Measurements from ENCODE around the gene STK10. TPM values are rescaled to one million over a fixed set of nuclear protein-coding genes. Genes with fewer than 3 reads are reported as not detected.
A peak's percentile ranks its signal among the peaks of the same experiment; 100 is the strongest.

STK10 gene
- total and polyA plus RNA-seq, 2 donors from 2014 or later: 7.2 to 42.8 TPM

DNA sequence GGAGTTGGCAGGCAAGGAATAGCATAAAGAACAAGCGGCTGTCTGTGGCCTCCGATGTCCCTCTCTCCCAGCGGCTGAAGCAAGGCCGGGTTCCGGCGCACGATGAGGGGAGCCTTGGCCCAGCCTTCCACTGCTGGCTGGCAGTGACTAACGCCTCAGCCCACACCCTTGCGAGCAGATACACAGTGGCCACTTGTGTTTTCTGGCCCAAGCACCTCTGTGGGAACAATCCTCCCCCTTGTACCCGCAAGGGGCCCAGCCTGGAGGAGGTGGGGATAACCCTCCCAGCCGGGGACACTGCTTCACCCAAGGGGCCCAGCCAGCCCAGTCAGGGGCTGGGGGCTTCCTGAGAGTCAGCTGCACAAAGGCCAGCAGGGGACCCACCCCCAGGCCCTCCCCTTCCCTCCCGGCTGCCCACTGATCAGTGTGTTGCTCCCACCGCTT is 23.2 kb downstream of the STK10 start:
- no peak overlapping the region for H3K27ac ChIP-seq (ENCODE audit: low read depth in 2 of 2, low read length in 2 of 2)
- no peak overlapping the region for H3K4me3 ChIP-seq (ENCODE audit: low read length in 3 of 3)
- DNase-seq (peak in 2 of 5 donors; percentile 30 to 34), FAIRE-seq (no peak)
- peaks cover 0 to 2% (median 0%) of the 10 kb centered on the region in 3 donors for H3K4me1 ChIP-seq (ENCODE audit: control insufficient read depth in 2 of 3, insufficient read depth in 2 of 3, low read depth in 1 of 3, low read length in 3 of 3)
- no peaks in the 10 kb centered on the region for H3K27me3 ChIP-seq (ENCODE audit: control insufficient read depth, insufficient read depth, low read length)
- TF ChIP-seq, protein P1, sequence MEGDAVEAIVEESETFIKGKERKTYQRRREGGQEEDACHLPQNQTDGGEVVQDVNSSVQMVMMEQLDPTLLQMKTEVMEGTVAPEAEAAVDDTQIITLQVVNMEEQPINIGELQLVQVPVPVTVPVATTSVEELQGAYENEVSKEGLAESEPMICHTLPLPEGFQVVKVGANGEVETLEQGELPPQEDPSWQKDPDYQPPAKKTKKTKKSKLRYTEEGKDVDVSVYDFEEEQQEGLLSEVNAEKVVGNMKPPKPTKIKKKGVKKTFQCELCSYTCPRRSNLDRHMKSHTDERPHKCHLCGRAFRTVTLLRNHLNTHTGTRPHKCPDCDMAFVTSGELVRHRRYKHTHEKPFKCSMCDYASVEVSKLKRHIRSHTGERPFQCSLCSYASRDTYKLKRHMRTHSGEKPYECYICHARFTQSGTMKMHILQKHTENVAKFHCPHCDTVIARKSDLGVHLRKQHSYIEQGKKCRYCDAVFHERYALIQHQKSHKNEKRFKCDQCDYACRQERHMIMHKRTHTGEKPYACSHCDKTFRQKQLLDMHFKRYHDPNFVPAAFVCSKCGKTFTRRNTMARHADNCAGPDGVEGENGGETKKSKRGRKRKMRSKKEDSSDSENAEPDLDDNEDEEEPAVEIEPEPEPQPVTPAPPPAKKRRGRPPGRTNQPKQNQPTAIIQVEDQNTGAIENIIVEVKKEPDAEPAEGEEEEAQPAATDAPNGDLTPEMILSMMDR (IDR thresholded peaks at IDR 0.05; ENCODE audit: borderline replicate concordance, extremely low read depth, insufficient read depth): no peak
- H3K36me3 ChIP-seq (ENCODE audit: control insufficient read depth in 2 of 3, insufficient read depth in 3 of 3, low read length in 3 of 3): no peaks in the 10 kb centered on the region
- no peak overlapping the region for H3K9ac ChIP-seq (ENCODE audit: low read length in 3 of 3)
- H3K9me3 ChIP-seq (ENCODE audit: control insufficient read depth in 2 of 3, insufficient read depth in 1 of 3, low read length in 3 of 3): no peaks in the 10 kb centered on the region
- intact Hi-C loops (cut with DNase I): no loop called here

DNA sequence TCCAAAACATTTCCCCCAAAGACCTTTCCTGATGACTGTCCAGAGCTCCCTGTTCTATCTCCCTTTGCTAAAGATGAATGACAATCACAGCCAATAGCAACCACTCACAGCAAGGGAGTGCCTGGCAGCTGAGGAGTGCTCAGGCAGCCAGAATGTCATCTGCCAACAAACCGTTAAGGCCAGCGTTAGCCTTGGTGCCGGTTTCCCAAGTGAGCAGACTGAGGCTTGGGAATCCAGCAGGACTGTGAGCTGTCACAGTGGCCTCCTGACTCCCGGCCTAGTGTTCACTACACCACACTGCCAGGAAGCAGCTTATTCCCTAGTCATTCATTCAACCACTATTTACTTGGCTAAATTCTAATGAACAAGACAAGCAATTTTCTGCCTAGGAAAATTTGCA is 24.7 kb downstream of the STK10 start:
- Histone ChIP-seq H3K4me3 (ENCODE audit: low read length in 3 of 3) (no peak overlapping the region), H3K27me3 (ENCODE audit: control insufficient read depth, insufficient read depth, low read length) (no peaks in the 10 kb centered on the region), H3K9ac (ENCODE audit: low read length in 3 of 3) (no peak overlapping the region), H3K4me1 (ENCODE audit: control insufficient read depth in 2 of 3, insufficient read depth in 2 of 3, low read depth in 1 of 3, low read length in 3 of 3) (peaks cover 0 to 2% (median 0%) of the 10 kb centered on the region in 3 donors), H3K36me3 (ENCODE audit: control insufficient read depth in 2 of 3, insufficient read depth in 3 of 3, low read length in 3 of 3) (no peaks in the 10 kb centered on the region), H3K9me3 (ENCODE audit: control insufficient read depth in 2 of 3, insufficient read depth in 1 of 3, low read length in 3 of 3) (no peaks in the 10 kb centered on the region), H3K27ac (ENCODE audit: low read depth in 2 of 2, low read length in 2 of 2) (no peak overlapping the region)
- TF ChIP-seq, protein P1 (IDR thresholded peaks at IDR 0.05; ENCODE audit: borderline replicate concordance, extremely low read depth, insufficient read depth): no peak
- FAIRE-seq: no peak
- intact Hi-C loops (cut with DNase I): no loop called here
- no peak for DNase-seq

DNA sequence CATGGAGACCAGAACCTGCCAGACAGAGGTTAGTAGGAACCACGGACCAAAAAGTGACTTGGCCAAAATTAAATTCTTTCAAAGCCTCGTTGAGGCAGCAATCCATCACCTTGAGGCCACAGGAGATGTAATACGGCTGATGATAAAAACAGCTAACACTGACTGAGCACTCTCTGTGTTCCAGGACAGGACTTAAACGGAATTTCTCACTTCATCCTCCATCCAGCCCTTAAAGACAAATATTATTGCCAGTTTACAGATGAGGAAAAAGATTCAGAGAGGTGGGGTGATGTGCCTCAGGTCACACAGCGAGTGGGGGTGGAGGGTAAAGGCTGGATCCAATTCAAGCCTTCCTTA is 25.1 kb downstream of the STK10 start:
- DNase-seq: no peak
- H3K4me1 ChIP-seq (ENCODE audit: control insufficient read depth in 2 of 3, insufficient read depth in 2 of 3, low read depth in 1 of 3, low read length in 3 of 3): peaks cover 0 to 2% (median 0%) of the 10 kb centered on the region in 3 donors

More for the DNA sequence above, 25.1 kb downstream of the STK10 start:
- H3K27ac ChIP-seq (ENCODE audit: low read depth in 2 of 2, low read length in 2 of 2): no peak overlapping the region
- TF ChIP-seq, protein P1 (IDR thresholded peaks at IDR 0.05; ENCODE audit: borderline replicate concordance, extremely low read depth, insufficient read depth): no peak
- H3K36me3 ChIP-seq (ENCODE audit: control insufficient read depth in 2 of 3, insufficient read depth in 3 of 3, low read length in 3 of 3): no peaks in the 10 kb centered on the region
- no peak for FAIRE-seq
- no peak overlapping the region for H3K4me3 ChIP-seq (ENCODE audit: low read length in 3 of 3)
- H3K9me3 ChIP-seq (ENCODE audit: control insufficient read depth in 2 of 3, insufficient read depth in 1 of 3, low read length in 3 of 3): no peaks in the 10 kb centered on the region
- intact Hi-C loops (cut with DNase I): no loop called here
- no peak overlapping the region for H3K9ac ChIP-seq (ENCODE audit: low read length in 3 of 3)
- no peaks in the 10 kb centered on the region for H3K27me3 ChIP-seq (ENCODE audit: control insufficient read depth, insufficient read depth, low read length)
